GM12878 (cell line): Measurements from ENCODE around the gene PLCG2. TPM values are rescaled to one million over a fixed set of nuclear protein-coding genes. Genes with fewer than 3 reads are reported as not detected.

Source experiments
- ATAC-seq: fragments of 200-7000 bp; cut with Tn5 transposase; 3 replicates; pipeline ENCODE4 v1.9.1; 2020; ENCODE audit warnings: mild to moderate bottlenecking, moderate library complexity
- BruUV-seq: library from RNA; stranded (reverse); fragments of 400-500 nt; replicated peaks from 2 replicates; lab custom pipeline; 2021; lab: Mats Ljungman, UMichigan
- CTCF ChIA-PET: fragments of 300-600 bp; sonication (Branson Sonifier 250); formaldehyde crosslinking; extraction: SDS; loops from one replicate; lab custom pipeline; 2021; ENCODE audit warnings: inconsistent platforms; lab: Yijun Ruan, JAX
- POLR2A ChIA-PET: fragments of 350-600 bp; formaldehyde crosslinking; extraction: SDS; loops from one replicate; lab custom pipeline; 2021; ENCODE audit warnings: inconsistent platforms; lab: Charles Lee
- RAD21 ChIA-PET: fragments of 300-600 bp; sonication (Branson Sonifier 250); formaldehyde crosslinking; loops from one replicate; lab custom pipeline; 2023; ENCODE audit warnings: antibody characterized with exemption; ENCODE audit not compliant: unreplicated experiment; lab: Charles Lee
- SMC1A ChIA-PET: fragments of 300-600 bp; sonication (Branson Sonifier 250); formaldehyde crosslinking; loops from one replicate; lab custom pipeline; 2023; ENCODE audit not compliant: unreplicated experiment, uncharacterized antibody; lab: Charles Lee
- DNase-seq: peaks from one replicate; pipeline ENCODE4 v3.0.0-alpha.2; 2011; ENCODE audit warnings: low read depth, low spot score
- FAIRE-seq: peaks from 3 replicates; lab custom pipeline; 2011; peaks lifted over from hg19 to GRCh38; lab: Jason Lieb, UNC
- H2AFZ ChIP-seq: 2 replicates; pipeline ENCODE4 v1.6.0; 2011; ENCODE audit warnings: low read depth, low read length, control low read depth; ENCODE audit not compliant: control insufficient read depth
- H3K27ac ChIP-seq: 2 replicates; pipeline ENCODE4 v1.5.1; 2011; ENCODE audit warnings: control low read depth; ENCODE audit not compliant: control insufficient read depth, insufficient read depth
- H3K27me3 ChIP-seq, 2 experiments: replicated peaks in 1 of 2; 2 replicates each; pipeline versions ENCODE4 v1.6.0 to v1.6.1; 2011; ENCODE audit warnings: low read length in 1 of 2; ENCODE audit not compliant: control insufficient read depth in 2 of 2, insufficient read depth in 2 of 2
- H3K36me3 ChIP-seq, 2 experiments: 2 replicates each; pipeline ENCODE4 v1.5.1; 2011; ENCODE audit warnings: low read length in 1 of 2; ENCODE audit not compliant: control insufficient read depth in 2 of 2, insufficient read depth in 2 of 2
- H3K4me1 ChIP-seq: 2 replicates; pipeline ENCODE4 v1.6.1; 2011; ENCODE audit warnings: mild to moderate bottlenecking, low read length, moderate library complexity, mixed read lengths; ENCODE audit not compliant: control insufficient read depth, insufficient read depth
- H3K4me2 ChIP-seq: 2 replicates; pipeline ENCODE4 v1.6.0; 2011; ENCODE audit warnings: control low read depth; ENCODE audit not compliant: control insufficient read depth, insufficient read depth
- H3K4me3 ChIP-seq: fragments of 200-600 bp; sonication (generic); 2 replicates; pipeline ENCODE4 v1.5.1; 2016
- H3K79me2 ChIP-seq: 2 replicates; pipeline ENCODE4 v1.6.0; 2011; ENCODE audit warnings: low read length; ENCODE audit not compliant: control insufficient read depth, insufficient read depth
- H3K9ac ChIP-seq: 2 replicates; pipeline ENCODE4 v1.8.0; 2011; ENCODE audit warnings: low read length, control low read depth, mixed read lengths; ENCODE audit not compliant: control insufficient read depth, insufficient read depth
- H3K9me3 ChIP-seq: replicated peaks from 3 replicates; pipeline ENCODE4 v1.5.1; 2011; ENCODE audit warnings: mild to moderate bottlenecking, low read length; ENCODE audit not compliant: control insufficient read depth, insufficient read depth
- H4K20me1 ChIP-seq: 2 replicates; pipeline ENCODE4 v1.6.0; 2011; ENCODE audit not compliant: control insufficient read depth, insufficient read depth
- CBX5 ChIP-seq: sonication (generic); IDR thresholded peaks from 2 replicates; pipeline ENCODE4 v1.6.1; 2016; ENCODE audit warnings: low read depth, moderate library complexity, mild to moderate bottlenecking, inconsistent platforms
- FOXK2 ChIP-seq: fragments of 450-650 bp; IDR thresholded peaks from 2 replicates; pipeline ENCODE4 v1.6.1; 2017; ENCODE audit warnings: mild to moderate bottlenecking, moderate library complexity
- MYB ChIP-seq: fragments of 150-350 bp; IDR thresholded peaks from 2 replicates; pipeline ENCODE4 v1.6.1; 2014; ENCODE audit warnings: mild to moderate bottlenecking, low read depth, low read length, borderline replicate concordance
- WGBS: methylation state at CpG from one replicate; pipeline ENCODE4 v1.1.6; 2016; ENCODE audit warnings: low lambda C conversion rate; ENCODE audit not compliant: insufficient replicate concordance, insufficient coverage; ENCODE audit errors: missing lambda C conversion rate; 5-methylcytosine and 5-hydroxymethylcytosine counted together
- in situ Hi-C: fragments of 300-500 bp; cut with MboI; formaldehyde crosslinking; loops from 9 replicates; pipeline ENCODE4 v1.14.3; 2018; ENCODE audit warnings: mixed read lengths
- intact Hi-C: fragments of 100-400 bp; cut with micrococcal nuclease; formaldehyde crosslinking; loops from one replicate; pipeline ENCODE4 v1.14.2; 2022; ENCODE audit not compliant: unreplicated experiment
- polyA plus RNA-seq, 11 experiments: library from polyadenylated mRNA; depleted of rRNA in 4 of 11; unstranded in 6 of 11; stranded (reverse) in 5 of 11; fragments of >200 nt; fragmentation: Nextera tagmentation in 4 of 11; fragmentation: Illumina TruSeq in 1 of 11; extraction: Ambion mirVana in 4 of 11; extraction: Trizol in 1 of 11; gene quantifications; 1 replicate in 1 of 11; 2 replicates in 10 of 11; pipeline versions ENCODE4 v1.2.1 to v1.2.3, GENCODE V29; 2011 to 2016; ENCODE audit warnings: inconsistent platforms in 2 of 11, missing spikeins in 2 of 11, low read depth in 1 of 11
- total RNA-seq, 4 experiments: library from RNA; depleted of rRNA in 3 of 4; stranded (reverse); fragments of >200 nt in 3 of 4; fragmentation: Illumina TruSeq in 1 of 4; extraction: Trizol in 1 of 4; gene quantifications; 2 replicates each; pipeline versions ENCODE4 v1.2.1 to v1.2.3, GENCODE V29; 2013 to 2021
- TF ChIP-seq, protein P1 (sequence below): fragments of 450-650 bp; conservative IDR thresholded peaks from 2 replicates; pipeline ENCODE4 v1.6.1; 2017; ENCODE audit warnings: mild to moderate bottlenecking, moderate library complexity
- TF ChIP-seq, protein P2 (sequence below): IDR thresholded peaks from 2 replicates; pipeline ENCODE4 v1.6.1; 2012; ENCODE audit warnings: mild to moderate bottlenecking, low read depth, low read length
- TF ChIP-seq, protein P3 (sequence below): IDR thresholded peaks from 2 replicates; pipeline ENCODE4 v1.6.1; 2012; ENCODE audit warnings: low read depth, low read length, improper control_type of control experiment
- TF ChIP-seq, protein P4 (sequence below): fragments of 450-650 bp; IDR thresholded peaks from 2 replicates; pipeline ENCODE4 v1.6.1; 2017; ENCODE audit warnings: mild to moderate bottlenecking, moderate library complexity

PLCG2 gene
- total and polyA plus RNA-seq, 10 of the 15 experiments (the other 5 are each of a cell fraction or from before 2014, with no cell fraction given) = 47.6 to 256 (median 149) TPM

DNA sequence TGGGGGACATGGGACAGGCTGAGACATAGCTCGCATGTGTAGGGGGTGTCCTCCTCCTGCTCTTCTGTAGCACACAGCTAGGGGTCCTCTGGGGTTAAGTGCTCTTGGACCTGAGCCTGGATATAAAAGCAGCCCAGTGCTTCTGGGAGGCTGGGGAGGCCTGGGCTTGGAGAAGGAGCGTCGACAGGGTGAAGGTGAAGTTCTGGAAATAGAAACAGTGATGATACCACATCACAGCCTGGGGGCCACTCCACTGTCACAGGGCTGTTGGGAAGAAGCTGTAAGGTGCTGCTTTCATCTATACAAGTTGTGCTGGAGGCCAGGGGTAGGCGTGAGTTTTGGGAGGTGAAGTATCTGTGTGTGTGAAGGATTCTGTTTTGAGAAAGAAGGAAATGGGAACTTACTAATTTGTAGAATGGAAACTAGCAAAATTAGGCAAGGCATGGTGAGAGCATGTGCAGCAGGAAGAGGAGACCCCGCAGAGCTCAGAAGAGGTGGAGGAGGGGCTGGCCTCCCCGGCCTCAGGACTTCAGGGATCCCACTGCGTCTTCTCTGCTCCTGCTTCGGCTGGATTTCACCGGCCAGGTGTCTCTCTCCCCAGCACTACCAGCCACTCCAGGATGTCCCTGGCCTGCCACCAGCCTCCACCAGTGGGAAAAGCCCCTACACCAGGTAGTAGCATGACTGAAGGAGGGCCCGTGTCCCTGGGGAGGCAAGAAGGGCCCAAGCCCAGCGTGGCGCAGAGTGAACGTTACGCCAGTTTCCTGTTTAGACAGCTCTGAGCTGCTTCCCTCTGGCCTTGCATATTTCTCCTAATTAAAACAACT, 19.4 kb downstream of the PLCG2 start (continued):
- TF ChIP-seq, protein P1, sequence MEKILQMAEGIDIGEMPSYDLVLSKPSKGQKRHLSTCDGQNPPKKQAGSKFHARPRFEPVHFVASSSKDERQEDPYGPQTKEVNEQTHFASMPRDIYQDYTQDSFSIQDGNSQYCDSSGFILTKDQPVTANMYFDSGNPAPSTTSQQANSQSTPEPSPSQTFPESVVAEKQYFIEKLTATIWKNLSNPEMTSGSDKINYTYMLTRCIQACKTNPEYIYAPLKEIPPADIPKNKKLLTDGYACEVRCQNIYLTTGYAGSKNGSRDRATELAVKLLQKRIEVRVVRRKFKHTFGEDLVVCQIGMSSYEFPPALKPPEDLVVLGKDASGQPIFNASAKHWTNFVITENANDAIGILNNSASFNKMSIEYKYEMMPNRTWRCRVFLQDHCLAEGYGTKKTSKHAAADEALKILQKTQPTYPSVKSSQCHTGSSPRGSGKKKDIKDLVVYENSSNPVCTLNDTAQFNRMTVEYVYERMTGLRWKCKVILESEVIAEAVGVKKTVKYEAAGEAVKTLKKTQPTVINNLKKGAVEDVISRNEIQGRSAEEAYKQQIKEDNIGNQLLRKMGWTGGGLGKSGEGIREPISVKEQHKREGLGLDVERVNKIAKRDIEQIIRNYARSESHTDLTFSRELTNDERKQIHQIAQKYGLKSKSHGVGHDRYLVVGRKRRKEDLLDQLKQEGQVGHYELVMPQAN = no peak
- TF ChIP-seq, protein P2, sequence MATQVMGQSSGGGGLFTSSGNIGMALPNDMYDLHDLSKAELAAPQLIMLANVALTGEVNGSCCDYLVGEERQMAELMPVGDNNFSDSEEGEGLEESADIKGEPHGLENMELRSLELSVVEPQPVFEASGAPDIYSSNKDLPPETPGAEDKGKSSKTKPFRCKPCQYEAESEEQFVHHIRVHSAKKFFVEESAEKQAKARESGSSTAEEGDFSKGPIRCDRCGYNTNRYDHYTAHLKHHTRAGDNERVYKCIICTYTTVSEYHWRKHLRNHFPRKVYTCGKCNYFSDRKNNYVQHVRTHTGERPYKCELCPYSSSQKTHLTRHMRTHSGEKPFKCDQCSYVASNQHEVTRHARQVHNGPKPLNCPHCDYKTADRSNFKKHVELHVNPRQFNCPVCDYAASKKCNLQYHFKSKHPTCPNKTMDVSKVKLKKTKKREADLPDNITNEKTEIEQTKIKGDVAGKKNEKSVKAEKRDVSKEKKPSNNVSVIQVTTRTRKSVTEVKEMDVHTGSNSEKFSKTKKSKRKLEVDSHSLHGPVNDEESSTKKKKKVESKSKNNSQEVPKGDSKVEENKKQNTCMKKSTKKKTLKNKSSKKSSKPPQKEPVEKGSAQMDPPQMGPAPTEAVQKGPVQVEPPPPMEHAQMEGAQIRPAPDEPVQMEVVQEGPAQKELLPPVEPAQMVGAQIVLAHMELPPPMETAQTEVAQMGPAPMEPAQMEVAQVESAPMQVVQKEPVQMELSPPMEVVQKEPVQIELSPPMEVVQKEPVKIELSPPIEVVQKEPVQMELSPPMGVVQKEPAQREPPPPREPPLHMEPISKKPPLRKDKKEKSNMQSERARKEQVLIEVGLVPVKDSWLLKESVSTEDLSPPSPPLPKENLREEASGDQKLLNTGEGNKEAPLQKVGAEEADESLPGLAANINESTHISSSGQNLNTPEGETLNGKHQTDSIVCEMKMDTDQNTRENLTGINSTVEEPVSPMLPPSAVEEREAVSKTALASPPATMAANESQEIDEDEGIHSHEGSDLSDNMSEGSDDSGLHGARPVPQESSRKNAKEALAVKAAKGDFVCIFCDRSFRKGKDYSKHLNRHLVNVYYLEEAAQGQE = 0 out of 2 replicates have a peak, but pooled peaks have one; percentile 9
- 0 out of 2 replicates have a peak, but pooled peaks have one; percentile 42 for TF ChIP-seq CBX5

DNA sequence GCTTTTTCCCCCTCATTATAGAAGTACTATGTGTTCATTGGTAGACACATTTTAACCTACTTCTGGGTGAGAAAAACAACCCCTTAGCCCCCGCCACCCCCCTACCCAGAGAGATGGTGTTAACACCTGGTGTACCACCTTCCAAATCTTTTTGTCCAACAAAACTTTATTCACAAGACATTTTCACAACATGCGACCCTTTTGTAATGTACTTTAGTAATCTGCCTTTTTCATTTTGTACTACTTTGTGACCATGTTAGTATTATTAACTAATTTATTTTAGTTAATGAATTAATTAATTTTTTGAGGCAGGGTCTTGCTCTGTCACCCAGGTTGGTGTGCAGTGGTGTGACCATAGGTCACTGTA, 20.0 kb downstream of the PLCG2 start:
- H3K27ac ChIP-seq = peak overlapping the region; percentile 98
- BruUV-seq = no TSS peak
- H3K9ac ChIP-seq = peak overlapping the region; percentile 80
- H2AFZ ChIP-seq = no peak overlapping the region
- RAD21 ChIA-PET = interaction anchor here (0.9 to 6.3 kb wide), 18 partner anchors 8 to 75 kb away, joined by 3 to 74 read pairs (median 13); partner anchors contain the start of gene PLCG2
- 4% methylated on average over 2 of the region's 2 CpGs for WGBS
- H4K20me1 ChIP-seq = no peaks in the 10 kb centered on the region
- in situ Hi-C loops (no loop called here), intact Hi-C loops (loop anchor here (5.0 kb wide), 1 partner anchor 73 kb away; no protein-coding TSS in a partner anchor)
- peak overlapping the region; percentile 88 for H3K4me2 ChIP-seq
- POLR2A ChIA-PET = interaction anchor here (0.6 to 2.6 kb wide), 15 partner anchors 8 to 59 kb away, joined by 3 to 36 read pairs (median 5); no protein-coding TSS in a partner anchor
- peaks cover 10% of the 10 kb centered on the region for H3K9me3 ChIP-seq
- DNase-seq (no peak), FAIRE-seq (no peak), ATAC-seq (no peak)
- H3K4me1 ChIP-seq = peaks cover 58% of the 10 kb centered on the region
- peak overlapping the region; percentile 62 for H3K4me3 ChIP-seq
- peaks cover 15 to 16% of the 10 kb centered on the region in 2 experiments for H3K36me3 ChIP-seq
- H3K27me3 ChIP-seq = no peaks in the 10 kb centered on the region
- SMC1A ChIA-PET = interaction anchor here (0.9 to 8.3 kb wide), 18 partner anchors 8 to 78 kb away, joined by 3 to 86 read pairs (median 13); no protein-coding TSS in a partner anchor
- H3K79me2 ChIP-seq = peaks cover 83% of the 10 kb centered on the region
- CTCF ChIA-PET = interaction anchor here (0.8 to 2.1 kb wide), 10 partner anchors 10 to 75 kb away, joined by 3 to 22 read pairs (median 6); no protein-coding TSS in a partner anchor
- TF ChIP-seq, protein P3, sequence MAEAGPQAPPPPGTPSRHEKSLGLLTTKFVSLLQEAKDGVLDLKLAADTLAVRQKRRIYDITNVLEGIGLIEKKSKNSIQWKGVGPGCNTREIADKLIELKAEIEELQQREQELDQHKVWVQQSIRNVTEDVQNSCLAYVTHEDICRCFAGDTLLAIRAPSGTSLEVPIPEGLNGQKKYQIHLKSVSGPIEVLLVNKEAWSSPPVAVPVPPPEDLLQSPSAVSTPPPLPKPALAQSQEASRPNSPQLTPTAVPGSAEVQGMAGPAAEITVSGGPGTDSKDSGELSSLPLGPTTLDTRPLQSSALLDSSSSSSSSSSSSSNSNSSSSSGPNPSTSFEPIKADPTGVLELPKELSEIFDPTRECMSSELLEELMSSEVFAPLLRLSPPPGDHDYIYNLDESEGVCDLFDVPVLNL = no peak
- TF ChIP-seq MYB (no peak), FOXK2 (no peak)
- TF ChIP-seq, protein P4, sequence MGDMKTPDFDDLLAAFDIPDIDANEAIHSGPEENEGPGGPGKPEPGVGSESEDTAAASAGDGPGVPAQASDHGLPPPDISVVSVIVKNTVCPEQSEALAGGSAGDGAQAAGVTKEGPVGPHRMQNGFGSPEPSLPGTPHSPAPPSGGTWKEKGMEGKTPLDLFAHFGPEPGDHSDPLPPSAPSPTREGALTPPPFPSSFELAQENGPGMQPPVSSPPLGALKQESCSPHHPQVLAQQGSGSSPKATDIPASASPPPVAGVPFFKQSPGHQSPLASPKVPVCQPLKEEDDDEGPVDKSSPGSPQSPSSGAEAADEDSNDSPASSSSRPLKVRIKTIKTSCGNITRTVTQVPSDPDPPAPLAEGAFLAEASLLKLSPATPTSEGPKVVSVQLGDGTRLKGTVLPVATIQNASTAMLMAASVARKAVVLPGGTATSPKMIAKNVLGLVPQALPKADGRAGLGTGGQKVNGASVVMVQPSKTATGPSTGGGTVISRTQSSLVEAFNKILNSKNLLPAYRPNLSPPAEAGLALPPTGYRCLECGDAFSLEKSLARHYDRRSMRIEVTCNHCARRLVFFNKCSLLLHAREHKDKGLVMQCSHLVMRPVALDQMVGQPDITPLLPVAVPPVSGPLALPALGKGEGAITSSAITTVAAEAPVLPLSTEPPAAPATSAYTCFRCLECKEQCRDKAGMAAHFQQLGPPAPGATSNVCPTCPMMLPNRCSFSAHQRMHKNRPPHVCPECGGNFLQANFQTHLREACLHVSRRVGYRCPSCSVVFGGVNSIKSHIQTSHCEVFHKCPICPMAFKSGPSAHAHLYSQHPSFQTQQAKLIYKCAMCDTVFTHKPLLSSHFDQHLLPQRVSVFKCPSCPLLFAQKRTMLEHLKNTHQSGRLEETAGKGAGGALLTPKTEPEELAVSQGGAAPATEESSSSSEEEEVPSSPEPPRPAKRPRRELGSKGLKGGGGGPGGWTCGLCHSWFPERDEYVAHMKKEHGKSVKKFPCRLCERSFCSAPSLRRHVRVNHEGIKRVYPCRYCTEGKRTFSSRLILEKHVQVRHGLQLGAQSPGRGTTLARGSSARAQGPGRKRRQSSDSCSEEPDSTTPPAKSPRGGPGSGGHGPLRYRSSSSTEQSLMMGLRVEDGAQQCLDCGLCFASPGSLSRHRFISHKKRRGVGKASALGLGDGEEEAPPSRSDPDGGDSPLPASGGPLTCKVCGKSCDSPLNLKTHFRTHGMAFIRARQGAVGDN = no peak
